Iris pigment epithelial cell (primary cell): Measurements from ENCODE around the gene SAMSN1.

Experiments used
- DNase-seq: peaks from one replicate; pipeline ENCODE4 v3.0.0-alpha.2; 2011; ENCODE audit warnings: low read depth

Gene SAMSN1

GRCh38 chr21:14545906-14546480 lies at the start of gene SAMSN1:
Gene SAMSN1, minus strand, starts transcription at chr21:14546315. Its CDS starts 54 bp downstream, at chr21:14546261.
- no peak for DNase-seq

GRCh38 chr21:14595449-14595848 lies 49.3 kb upstream of the SAMSN1 start:
- no peak for DNase-seq

- DNase-seq = no peak
Measured at GRCh38 chr21:14594967-14595366, 48.9 kb upstream of the SAMSN1 start.

- no peak for DNase-seq
Measured at GRCh38 chr21:14593230-14593629, 47.1 kb upstream of the SAMSN1 start.

GRCh38 chr21:14592296-14593000 lies 46.3 kb upstream of the SAMSN1 start:
- DNase-seq = no peak

- peak; percentile 88 for DNase-seq
Measured at GRCh38 chr21:14591882-14592281, 45.8 kb upstream of the SAMSN1 start.

GRCh38 chr21:14591377-14591776 lies 45.3 kb upstream of the SAMSN1 start:
- peak; percentile 13 for DNase-seq

- no peak for DNase-seq
Measured at GRCh38 chr21:14589855-14590563, 43.9 kb upstream of the SAMSN1 start.

GRCh38 chr21:14587266-14587665 lies 41.2 kb upstream of the SAMSN1 start:
- DNase-seq = no peak

GRCh38 chr21:14585122-14585521 lies 39.0 kb upstream of the SAMSN1 start:
- DNase-seq = no peak

- no peak for DNase-seq
Measured at GRCh38 chr21:14584357-14585095, 38.4 kb upstream of the SAMSN1 start.

- DNase-seq = no peak
Measured at GRCh38 chr21:14583629-14584255, 37.6 kb upstream of the SAMSN1 start.

GRCh38 chr21:14582934-14583628 lies 37.0 kb upstream of the SAMSN1 start:
- no peak for DNase-seq

- DNase-seq = no peak
Measured at GRCh38 chr21:14581902-14582457, 35.9 kb upstream of the SAMSN1 start.

GRCh38 chr21:14573244-14573643 lies 27.1 kb upstream of the SAMSN1 start:
- DNase-seq = no peak

- DNase-seq = no peak
Measured at GRCh38 chr21:14572204-14572780, 26.2 kb upstream of the SAMSN1 start.

- no peak for DNase-seq
Measured at GRCh38 chr21:14569868-14570267, 23.8 kb upstream of the SAMSN1 start.

- no peak for DNase-seq
Measured at GRCh38 chr21:14569026-14569621, 23.0 kb upstream of the SAMSN1 start.

GRCh38 chr21:14567331-14568279 lies 21.5 kb upstream of the SAMSN1 start:
- DNase-seq = peak; percentile 18
